Hepatocyte (in vitro differentiated cells): ENCODE data around the gene CC2D2A.

Experiments
- CTCF ChIP-seq: fragments of 200-600 bp; sonication (generic); IDR thresholded peaks from 2 replicates; pipeline ENCODE4 v1.5.1; 2016; ENCODE audit warnings: antibody characterized with exemption, mild to moderate bottlenecking; ENCODE audit not compliant: poor library complexity
- EZH2 ChIP-seq: fragments of 200-600 bp; sonication (generic); IDR thresholded peaks from 2 replicates; pipeline ENCODE4 v1.6.1; 2016; ENCODE audit warnings: antibody characterized with exemption, mild to moderate bottlenecking, borderline replicate concordance
- EZH2phosphoT487 ChIP-seq: fragments of 200-600 bp; sonication (generic); IDR thresholded peaks from one replicate; pipeline ENCODE4 v1.6.1; 2018; ENCODE audit warnings: antibody characterized with exemption, mild to moderate bottlenecking, low read depth, moderate library complexity; ENCODE audit not compliant: unreplicated experiment, severe bottlenecking

GRCh38 chr4:15601862-15602261, 132.2 kb downstream of the CC2D2A start:
- TF ChIP-seq CTCF (no peak), EZH2 (no peak), EZH2phosphoT487 (no peak)
